K562 (cell line): ENCODE measurements around the gene CKMT2. TPM values are rescaled to one million over a fixed set of nuclear protein-coding genes. Genes with fewer than 3 reads are reported as not detected.

ENCODE experiments used
- ATAC-seq: fragments of 200-7000 bp; cut with Tn5 transposase; 3 replicates; pipeline ENCODE4 v1.9.1; 2020; ENCODE audit warnings: moderate library complexity
- BruUV-seq: library from RNA; stranded (reverse); fragments of 400-500 nt; replicated peaks from 2 replicates; lab custom pipeline; 2021; lab: Mats Ljungman, UMichigan
- CTCF ChIA-PET: fragments of 300-600 bp; formaldehyde crosslinking; extraction: SDS; loops from one replicate; lab custom pipeline; 2021; ENCODE audit warnings: low intra/inter-chr PET ratio; lab: Yijun Ruan, JAX
- POLR2A ChIA-PET: fragments of 300-600, 350-650 bp; sonication (Branson Sonifier 250); formaldehyde crosslinking; extraction: SDS; loops from one replicate; lab custom pipeline; 2021; ENCODE audit warnings: antibody characterized with exemption, inconsistent platforms; lab: Yijun Ruan, JAX
- DNase-seq, 4 experiments: peaks; one replicate each; pipeline versions ENCODE4 v3.0.0 to v3.0.0-alpha.2; 2011 to 2018; ENCODE audit warnings: low spot score in 3 of 4, mixed read lengths in 3 of 4; ENCODE audit errors: extremely low read depth in 1 of 4
- FAIRE-seq: peaks from 2 replicates; lab custom pipeline; 2011; peaks lifted over from hg19 to GRCh38; lab: Jason Lieb, UNC
- H2AFZ ChIP-seq: 2 replicates; pipeline ENCODE4 v1.6.0; 2011; ENCODE audit warnings: low read depth, low read length, control low read depth, inconsistent platforms
- H3K27ac ChIP-seq: fragments of 200-600 bp; 3 replicates; pipeline ENCODE4 v1.8.0; 2011; ENCODE audit warnings: low read depth, mild to moderate bottlenecking, control low read depth, inconsistent platforms, low read length, moderate library complexity, mixed read lengths; ENCODE audit errors: extremely low read depth
- H3K27me3 ChIP-seq, 2 experiments: fragments of 300-600 bp in 1 of 2; 2 replicates in 1 of 2; 3 replicates in 1 of 2; pipeline versions ENCODE4 v1.6.0 to v1.8.0; 2011; ENCODE audit warnings: inconsistent platforms in 2 of 2, low read length in 2 of 2, mild to moderate bottlenecking in 1 of 2, mixed read lengths in 1 of 2, moderate library complexity in 1 of 2; ENCODE audit not compliant: control insufficient read depth in 2 of 2, insufficient read depth in 2 of 2
- H3K36me3 ChIP-seq: fragments of 300-600 bp; 3 replicates; pipeline ENCODE4 v1.8.0; 2011; ENCODE audit warnings: mild to moderate bottlenecking, low read length, inconsistent platforms; ENCODE audit not compliant: control insufficient read depth, insufficient read depth
- H3K4me1 ChIP-seq, 2 experiments: fragments of 200-600 bp in 1 of 2; replicated peaks in 1 of 2; 2 replicates in 1 of 2; 3 replicates in 1 of 2; pipeline versions ENCODE4 v1.5.1 to v1.8.0; 2011; ENCODE audit warnings: inconsistent platforms in 2 of 2, low read length in 2 of 2, mild to moderate bottlenecking in 1 of 2, mixed read lengths in 1 of 2, moderate library complexity in 1 of 2; ENCODE audit not compliant: control insufficient read depth in 2 of 2, insufficient read depth in 2 of 2
- H3K4me2 ChIP-seq: 2 replicates; pipeline ENCODE4 v1.6.1; 2011; ENCODE audit warnings: low read length, control low read depth, inconsistent platforms, mixed read lengths; ENCODE audit not compliant: insufficient read depth
- H3K4me3 ChIP-seq: fragments of 200-600 bp; sonication (generic), shearing (Covaris generic); 2 replicates; pipeline ENCODE4 v1.5.1; 2016; ENCODE audit warnings: control low read depth, inconsistent platforms
- H3K79me2 ChIP-seq: fragments of 200-600 bp; 3 replicates; pipeline ENCODE4 v1.8.0; 2011; ENCODE audit warnings: low read length, inconsistent platforms; ENCODE audit not compliant: control insufficient read depth, insufficient read depth
- H3K9ac ChIP-seq, 2 experiments: 2 replicates each; pipeline versions ENCODE4 v1.6.0 to v1.6.1; 2011; ENCODE audit warnings: low read depth in 2 of 2, low read length in 2 of 2, control low read depth in 1 of 2, inconsistent platforms in 1 of 2, mild to moderate bottlenecking in 1 of 2, mixed read lengths in 1 of 2; ENCODE audit not compliant: insufficient read depth in 1 of 2
- H3K9me1 ChIP-seq: one replicate; pipeline ENCODE4 v1.6.0; 2011; ENCODE audit warnings: inconsistent platforms, mild to moderate bottlenecking, low read length, moderate library complexity; ENCODE audit not compliant: control insufficient read depth, insufficient read depth
- H3K9me3 ChIP-seq: replicated peaks from 2 replicates; pipeline ENCODE4 v1.5.1; 2011; ENCODE audit warnings: low read depth, low read length, inconsistent platforms; ENCODE audit not compliant: control insufficient read depth, insufficient read depth
- H4K20me1 ChIP-seq: replicated peaks from 2 replicates; pipeline ENCODE4 v1.6.1; 2011; ENCODE audit warnings: low read length, inconsistent platforms, mixed read lengths; ENCODE audit not compliant: control insufficient read depth, insufficient read depth
- ARNT ChIP-seq, 2 experiments: fragments of 450-650 bp; IDR thresholded peaks; 2 replicates each; pipeline ENCODE4 v1.6.1; 2016; ENCODE audit warnings: mild to moderate bottlenecking in 1 of 2
- GTF2E2 ChIP-seq: fragments of 200-800 bp; sonication (Bioruptor generic); IDR thresholded peaks from 2 replicates; pipeline ENCODE4 v1.6.1; 2016; ENCODE audit warnings: missing genetic modification characterization, missing compliant biosample characterization
- HNRNPL ChIP-seq: fragments of 200-400 bp; formaldehyde crosslinking; IDR thresholded peaks from 2 replicates; pipeline ENCODE4 v1.6.1; 2017; ENCODE audit warnings: low read depth, mild to moderate bottlenecking, low read length
- KLF6 ChIP-seq: fragments of 250-450 bp; sonication (Bioruptor Pico); IDR thresholded peaks from 2 replicates; pipeline ENCODE4 v1.4.0; 2020; ENCODE audit warnings: mild to moderate bottlenecking, moderate library complexity, borderline replicate concordance
- LCOR ChIP-seq: sonication (generic); formaldehyde crosslinking; IDR thresholded peaks from 2 replicates; pipeline ENCODE4 v1.8.0; 2022; ENCODE audit warnings: mild to moderate bottlenecking, missing genetic modification reagents
- MAFF ChIP-seq: IDR thresholded peaks from 2 replicates; pipeline ENCODE4 v1.6.1; 2012; ENCODE audit warnings: low read length, improper control_type of control experiment
- NFE2 ChIP-seq: IDR thresholded peaks from 2 replicates; pipeline ENCODE4 v1.6.1; 2014; ENCODE audit warnings: antibody characterized with exemption, low read depth
- NFIX ChIP-seq: fragments of 250-450 bp; sonication (Bioruptor Pico); IDR thresholded peaks from 2 replicates; pipeline ENCODE4 v1.4.0; 2020; ENCODE audit warnings: low read depth, mild to moderate bottlenecking, moderate library complexity
- NR4A1 ChIP-seq, 2 experiments: fragments of 250-450 bp in 1 of 2; fragments of 450-650 bp in 1 of 2; sonication (Bioruptor Pico) in 1 of 2; IDR thresholded peaks; 2 replicates each; pipeline versions ENCODE4 v1.4.0 to v1.6.1; 2016 to 2020; ENCODE audit warnings: mild to moderate bottlenecking in 2 of 2, missing compliant biosample characterization in 1 of 2, missing genetic modification characterization in 1 of 2, moderate library complexity in 1 of 2
- SRSF3 ChIP-seq: fragments of 200-400 bp; formaldehyde crosslinking; IDR thresholded peaks from 2 replicates; pipeline ENCODE4 v1.6.1; 2016; ENCODE audit warnings: mild to moderate bottlenecking, low read length, moderate library complexity; ENCODE audit not compliant: insufficient read depth
- ZKSCAN1 ChIP-seq: fragments of 150-350 bp; IDR thresholded peaks from 2 replicates; pipeline ENCODE4 v1.6.1; 2016; ENCODE audit warnings: low read depth, low read length
- ZNF134 ChIP-seq: fragments of 250-450 bp; sonication (Bioruptor Pico); conservative IDR thresholded peaks from 2 replicates; pipeline ENCODE4 v1.4.0; 2020
- ZNF316 ChIP-seq: fragments of 450-650 bp; IDR thresholded peaks from 2 replicates; pipeline ENCODE4 v1.6.1; 2016
- WGBS: fragments of 100-300 bp; shearing (Covaris generic); methylation state at CpG from one replicate; pipeline ENCODE4 v1.1.6; 2016; ENCODE audit warnings: low coverage, mixed read lengths; ENCODE audit not compliant: insufficient coverage; ENCODE audit errors: missing lambda C conversion rate; 5-methylcytosine and 5-hydroxymethylcytosine counted together
- in situ Hi-C: fragments of 300-500 bp; cut with MboI; formaldehyde crosslinking; loops from 4 replicates; pipeline ENCODE4 v1.15.0; 2018; ENCODE audit warnings: inconsistent platforms, mixed read lengths
- intact Hi-C: fragments of 100-400 bp; cut with micrococcal nuclease; formaldehyde crosslinking; loops from 2 replicates; pipeline ENCODE4 v1.14.2; 2022
- polyA plus RNA-seq, 8 experiments: library from polyadenylated mRNA; depleted of rRNA in 4 of 8; stranded (reverse) in 5 of 8; unstranded in 3 of 8; fragments of >200 nt; fragmentation: Nextera tagmentation in 2 of 8; fragmentation: Illumina TruSeq in 1 of 8; extraction: Ambion mirVana in 2 of 8; extraction: Trizol in 1 of 8; gene quantifications; 2 replicates each; pipeline versions ENCODE4 v1.2.1 to v1.2.3, GENCODE V29; 2011 to 2014; ENCODE audit warnings: inconsistent platforms in 1 of 8, missing spikeins in 1 of 8
- total RNA-seq, 7 experiments: library from RNA; depleted of rRNA in 6 of 7; stranded (reverse); fragments of >200 nt in 6 of 7; fragmentation: Illumina TruSeq in 2 of 7; extraction: Trizol in 2 of 7; gene quantifications; 2 replicates each; pipeline versions ENCODE4 v1.2.1 to v1.2.3, GENCODE V29; 2011 to 2021; ENCODE audit warnings: low replicate concordance in 1 of 7
- TF ChIP-seq, protein P1 (sequence below): sonication (generic); formaldehyde crosslinking; IDR thresholded peaks from 2 replicates; pipeline ENCODE4 v1.4.0; 2020; ENCODE audit warnings: mild to moderate bottlenecking, missing genetic modification reagents
- TF ChIP-seq, protein P2 (sequence below): sonication (generic); IDR thresholded peaks from 2 replicates; pipeline ENCODE4 v1.6.1; 2016
- TF ChIP-seq, protein P3 (sequence below): fragments of 450-650 bp; IDR thresholded peaks from 2 replicates; pipeline ENCODE4 v1.7.0; 2016; ENCODE audit warnings: borderline replicate concordance

CKMT2 gene
- total and polyA plus RNA-seq, 9 of the 15 experiments (the other 6 are each of a cell fraction or from before 2014, with no cell fraction given) = 0.03 TPM; not detected in 8

DNA sequence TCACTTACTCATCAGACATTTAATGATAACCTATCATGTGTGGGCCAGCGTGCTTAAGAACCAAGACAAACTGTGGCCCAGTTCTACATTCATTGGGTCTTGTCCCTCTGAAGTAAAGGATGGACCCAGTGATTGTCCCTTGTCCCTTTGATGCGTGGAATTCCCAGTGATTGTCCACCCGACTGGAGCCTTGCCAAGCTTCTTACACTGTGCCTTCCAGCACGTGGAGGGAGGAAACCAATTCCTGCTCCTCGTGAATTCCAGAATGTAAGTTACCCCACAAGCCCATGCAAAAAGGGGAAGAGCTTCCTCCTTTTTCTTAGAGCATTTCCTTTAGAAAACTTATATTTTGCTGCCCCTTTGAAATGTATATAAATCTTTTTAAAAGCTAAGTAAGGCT lies 7.9 kb downstream of the CKMT2 start:
- H3K4me2 ChIP-seq = no peak overlapping the region
- no peaks in the 10 kb centered on the region for H3K79me2 ChIP-seq
- no peaks in the 10 kb centered on the region; the same call in 2 of the 3 replicates for H3K36me3 ChIP-seq
- in situ Hi-C loops (no loop called here), intact Hi-C loops (no loop called here)
- no TSS peak for BruUV-seq
- H3K9me3 ChIP-seq = no peaks in the 10 kb centered on the region
- H3K27ac ChIP-seq = no peak overlapping the region
- H2AFZ ChIP-seq = no peak overlapping the region
- no peaks in the 10 kb centered on the region for H3K4me1 ChIP-seq
- ATAC-seq = no peak
- 40% methylated on average over 5 of the region's 5 CpGs for WGBS
- ChIA-PET CTCF (no interaction called here), POLR2A (no interaction called here)
- no peaks in the 10 kb centered on the region for H4K20me1 ChIP-seq
- H3K27me3 ChIP-seq = no peaks in the 10 kb centered on the region
- no peak for FAIRE-seq
- H3K4me3 ChIP-seq = no peak overlapping the region
- no peak for TF ChIP-seq ARNT (IDR thresholded peaks at IDR 0.05)
- TF ChIP-seq KLF6 (CRISPR knock-in tag) = no peak
- TF ChIP-seq ZNF134 (CRISPR knock-in tag) = no peak
- no peak for TF ChIP-seq SRSF3
- TF ChIP-seq, protein P1, sequence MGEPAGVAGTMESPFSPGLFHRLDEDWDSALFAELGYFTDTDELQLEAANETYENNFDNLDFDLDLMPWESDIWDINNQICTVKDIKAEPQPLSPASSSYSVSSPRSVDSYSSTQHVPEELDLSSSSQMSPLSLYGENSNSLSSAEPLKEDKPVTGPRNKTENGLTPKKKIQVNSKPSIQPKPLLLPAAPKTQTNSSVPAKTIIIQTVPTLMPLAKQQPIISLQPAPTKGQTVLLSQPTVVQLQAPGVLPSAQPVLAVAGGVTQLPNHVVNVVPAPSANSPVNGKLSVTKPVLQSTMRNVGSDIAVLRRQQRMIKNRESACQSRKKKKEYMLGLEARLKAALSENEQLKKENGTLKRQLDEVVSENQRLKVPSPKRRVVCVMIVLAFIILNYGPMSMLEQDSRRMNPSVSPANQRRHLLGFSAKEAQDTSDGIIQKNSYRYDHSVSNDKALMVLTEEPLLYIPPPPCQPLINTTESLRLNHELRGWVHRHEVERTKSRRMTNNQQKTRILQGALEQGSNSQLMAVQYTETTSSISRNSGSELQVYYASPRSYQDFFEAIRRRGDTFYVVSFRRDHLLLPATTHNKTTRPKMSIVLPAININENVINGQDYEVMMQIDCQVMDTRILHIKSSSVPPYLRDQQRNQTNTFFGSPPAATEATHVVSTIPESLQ (CRISPR knock-in tag) = no peak
- TF ChIP-seq NR4A1 (CRISPR knock-in tag; IDR thresholded peaks at IDR 0.05) = no peak
- TF ChIP-seq NR4A1 (tag; IDR thresholded peaks at IDR 0.05) = no peak
- no peak for TF ChIP-seq MAFF
- no peak for TF ChIP-seq NFE2
- TF ChIP-seq NFIX = no peak
- TF ChIP-seq, protein P2, sequence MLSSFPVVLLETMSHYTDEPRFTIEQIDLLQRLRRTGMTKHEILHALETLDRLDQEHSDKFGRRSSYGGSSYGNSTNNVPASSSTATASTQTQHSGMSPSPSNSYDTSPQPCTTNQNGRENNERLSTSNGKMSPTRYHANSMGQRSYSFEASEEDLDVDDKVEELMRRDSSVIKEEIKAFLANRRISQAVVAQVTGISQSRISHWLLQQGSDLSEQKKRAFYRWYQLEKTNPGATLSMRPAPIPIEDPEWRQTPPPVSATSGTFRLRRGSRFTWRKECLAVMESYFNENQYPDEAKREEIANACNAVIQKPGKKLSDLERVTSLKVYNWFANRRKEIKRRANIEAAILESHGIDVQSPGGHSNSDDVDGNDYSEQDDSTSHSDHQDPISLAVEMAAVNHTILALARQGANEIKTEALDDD = no peak
- no peak for TF ChIP-seq ZKSCAN1
- TF ChIP-seq HNRNPL = no peak
- TF ChIP-seq ZNF316 = no peak
- no peak for TF ChIP-seq GTF2E2 (tag)
- TF ChIP-seq, protein P3, sequence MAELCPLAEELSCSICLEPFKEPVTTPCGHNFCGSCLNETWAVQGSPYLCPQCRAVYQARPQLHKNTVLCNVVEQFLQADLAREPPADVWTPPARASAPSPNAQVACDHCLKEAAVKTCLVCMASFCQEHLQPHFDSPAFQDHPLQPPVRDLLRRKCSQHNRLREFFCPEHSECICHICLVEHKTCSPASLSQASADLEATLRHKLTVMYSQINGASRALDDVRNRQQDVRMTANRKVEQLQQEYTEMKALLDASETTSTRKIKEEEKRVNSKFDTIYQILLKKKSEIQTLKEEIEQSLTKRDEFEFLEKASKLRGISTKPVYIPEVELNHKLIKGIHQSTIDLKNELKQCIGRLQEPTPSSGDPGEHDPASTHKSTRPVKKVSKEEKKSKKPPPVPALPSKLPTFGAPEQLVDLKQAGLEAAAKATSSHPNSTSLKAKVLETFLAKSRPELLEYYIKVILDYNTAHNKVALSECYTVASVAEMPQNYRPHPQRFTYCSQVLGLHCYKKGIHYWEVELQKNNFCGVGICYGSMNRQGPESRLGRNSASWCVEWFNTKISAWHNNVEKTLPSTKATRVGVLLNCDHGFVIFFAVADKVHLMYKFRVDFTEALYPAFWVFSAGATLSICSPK = no peak
- TF ChIP-seq LCOR (CRISPR knock-in tag) = no peak
- H3K9me1 ChIP-seq = no peaks in the 10 kb centered on the region
- H3K9ac ChIP-seq = no peak overlapping the region
- DNase-seq = no peak
